ENCODE results near the gene RAD9A. TPM values are rescaled to one million over a fixed set of nuclear protein-coding genes. Genes with fewer than 3 reads are reported as not detected.

The RAD9A gene
- total RNA-seq, 1 experiment from 2014 or later = 43.0 TPM

DNA sequence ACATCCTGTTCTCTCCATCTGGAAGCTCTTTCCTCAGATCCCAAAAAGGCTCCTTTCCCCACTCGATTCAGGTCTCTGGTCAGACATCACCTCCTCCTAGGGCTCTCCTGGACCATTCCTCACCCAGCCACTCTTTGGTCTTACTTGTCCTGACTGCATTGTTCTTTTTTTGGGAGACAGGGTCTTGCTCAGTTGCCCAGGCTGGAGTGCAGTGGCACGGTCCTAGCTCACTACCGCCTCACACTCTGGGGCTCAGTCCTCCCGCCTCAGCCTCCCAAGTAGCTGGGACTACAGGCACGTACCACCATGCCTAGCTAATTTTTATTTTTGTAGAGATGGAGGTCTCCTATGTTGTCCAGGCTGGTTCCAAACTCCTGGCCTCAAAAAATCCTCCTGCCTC, 53.7 kb downstream of the RAD9A start:
- ChIA-PET POLR2A (ENCODE audit: low non-redundant PET) (no interaction called here), CTCF (no interaction called here)
- TF ChIP-seq EZH2 (IDR thresholded peaks at IDR 0.05; ENCODE audit: borderline replicate concordance, low read depth, low read length, poor library complexity, severe bottlenecking) (no peak), CTCF (conservative IDR thresholded peaks at IDR 0.05; ENCODE audit: low read depth, low read length) (no peak)
- H3K27me3 ChIP-seq (replicated peaks; ENCODE audit: insufficient read depth, low read depth, low read length, poor library complexity) = no peaks in the 10 kb centered on the region
- DNase-seq (ENCODE audit: low spot score) = no peak
- intact Hi-C loops (cut with micrococcal nuclease; ENCODE audit: unreplicated experiment) = no loop called here
- peaks cover 5% of the 10 kb centered on the region for H3K36me3 ChIP-seq (ENCODE audit: insufficient read depth, low read length, poor library complexity, severe bottlenecking)
- H3K4me1 ChIP-seq (ENCODE audit: insufficient read depth, low read length, poor library complexity, severe bottlenecking) = peaks cover 5% of the 10 kb centered on the region
- BruUV-seq (replicated peaks) = no TSS peak
- no peak overlapping the region for H3K27ac ChIP-seq (ENCODE audit: low read depth, low read length, poor library complexity, severe bottlenecking)
- no peak overlapping the region for H3K4me3 ChIP-seq (ENCODE audit: low read depth, low read length, poor library complexity, severe bottlenecking)
- H3K9me3 ChIP-seq (ENCODE audit: low read depth, low read length, poor library complexity, severe bottlenecking) = no peaks in the 10 kb centered on the region

Other genes starting within 250 kb of the RAD9A start
- gene GRK2, start 125.5 kb upstream of the RAD9A start, total RNA-seq (2021) = 88.6 and 92.6 TPM in 2 replicates
- 94.2 and 101 TPM in 2 replicates for gene ANKRD13D, start 102.7 kb upstream of the RAD9A start, total RNA-seq (2021)
- gene SSH3, start 88.5 kb upstream of the RAD9A start, total RNA-seq (2021) = 5.5 and 7.8 TPM in 2 replicates
- gene POLD4, start 38.4 kb upstream of the RAD9A start, total RNA-seq (2021) = 13.2 and 14.3 TPM in 2 replicates
- 0.69 and 0.87 TPM in 2 replicates for gene CLCF1, start 18.4 kb upstream of the RAD9A start, total RNA-seq (2021)
- 239 TPM in 2 replicates for gene PPP1CA, start 9.9 kb downstream of the RAD9A start, total RNA-seq (2021)
- not detected in 2 replicates for gene TBC1D10C, start 12.1 kb downstream of the RAD9A start, total RNA-seq (2021)
- 0.13 and 0.28 TPM in 2 replicates for gene CARNS1, start 23.7 kb downstream of the RAD9A start, total RNA-seq (2021)
- gene RPS6KB2, start 36.5 kb downstream of the RAD9A start, total RNA-seq (2021) = 58.8 and 65.0 TPM in 2 replicates
- 0.56 and 1.3 TPM in 2 replicates for gene PTPRCAP, start 45.7 kb downstream of the RAD9A start, total RNA-seq (2021)
- gene CORO1B, start 51.5 kb downstream of the RAD9A start, total RNA-seq (2021) = 92.5 and 96.6 TPM in 2 replicates
- gene GPR152, start 60.7 kb downstream of the RAD9A start, total RNA-seq (2021) = not detected in 2 replicates
- not detected in 2 replicates for gene CABP4, start 63.4 kb downstream of the RAD9A start, total RNA-seq (2021)
- gene TMEM134, start 77.3 kb downstream of the RAD9A start, total RNA-seq (2021) = 36.0 and 40.3 TPM in 2 replicates
- gene AIP, start 91.0 kb downstream of the RAD9A start, total RNA-seq (2021) = 66.0 and 77.9 TPM in 2 replicates
- 55.9 and 60.9 TPM in 2 replicates for gene PITPNM1, start 113.4 kb downstream of the RAD9A start, total RNA-seq (2021)
- 48.1 and 51.3 TPM in 2 replicates for gene CDK2AP2, start 116.2 kb downstream of the RAD9A start, total RNA-seq (2021)
- not detected in 2 replicates for gene CABP2, start 131.5 kb downstream of the RAD9A start, total RNA-seq (2021)
- gene GSTP1, start 191.8 kb downstream of the RAD9A start, total RNA-seq (2021) = 1,211 and 1,270 TPM in 2 replicates
- 250 and 275 TPM in 2 replicates for gene NDUFV1, start 214.9 kb downstream of the RAD9A start, total RNA-seq (2021)
- gene NUDT8, start 238.0 kb downstream of the RAD9A start, total RNA-seq (2021) = 3.4 and 4.7 TPM in 2 replicates
- gene TBX10, start 247.8 kb downstream of the RAD9A start, total RNA-seq (2021) = not detected in 2 replicates